ENCODE measurements around the gene ZNRD2.
A peak's percentile ranks its signal among the peaks of the same experiment; 100 is the strongest.

Gene ZNRD2

DNA sequence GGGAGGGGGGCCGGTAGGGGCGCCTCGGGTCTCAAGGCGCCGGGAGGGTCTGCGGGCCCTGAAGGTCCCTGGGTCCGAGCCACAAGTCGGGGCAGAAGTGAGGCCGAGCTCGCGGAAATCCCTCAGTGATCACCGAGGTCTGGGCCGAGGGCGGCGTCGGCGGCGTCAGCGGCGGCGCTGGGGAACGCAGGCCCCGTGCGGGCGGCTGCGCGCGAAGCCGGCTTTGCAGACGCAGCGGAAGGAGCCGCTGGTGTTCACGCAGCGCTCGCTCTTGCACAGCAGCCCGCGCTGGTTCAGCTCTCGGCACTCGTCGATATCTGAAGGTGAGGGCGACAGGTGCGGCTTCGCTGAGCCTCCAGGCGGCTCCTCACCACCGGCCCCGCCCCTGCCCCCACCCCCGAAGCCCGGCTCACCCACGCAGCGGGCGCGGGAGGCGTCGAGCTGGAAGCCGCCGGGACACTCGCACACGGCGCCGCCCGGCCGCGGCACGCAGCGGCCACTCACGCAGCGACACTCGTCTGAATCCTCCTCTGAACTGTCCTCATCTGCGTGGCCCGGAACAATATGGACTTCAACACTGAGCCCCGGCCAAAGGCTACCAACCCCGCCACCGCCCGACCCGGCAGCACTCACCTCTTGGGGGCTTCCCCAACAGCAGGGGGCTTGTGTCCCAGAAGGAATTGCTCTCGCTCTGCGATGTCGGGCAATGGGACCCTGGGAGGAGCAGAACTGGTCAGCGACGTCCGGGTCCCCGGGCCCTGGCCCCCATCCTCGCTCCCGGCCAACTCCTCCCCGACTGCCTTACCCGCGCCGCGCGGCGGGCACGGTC lies 31.1 kb upstream of the ZNRD2 start:
- H3K27ac ChIP-seq (ENCODE audit: insufficient read depth, low read depth, low read length, poor library complexity, severe bottlenecking) = no peak overlapping the region
- WGBS, 2 experiments = 6 to 7% methylated on average over 92 of the region's 92 CpGs
- peaks cover 14% of the 10 kb centered on the region for H3K36me3 ChIP-seq (ENCODE audit: control insufficient read depth, insufficient read depth, low read length)
- H3K9me3 ChIP-seq (ENCODE audit: control insufficient read depth, low read length) = no peaks in the 10 kb centered on the region
- peaks cover 11% of the 10 kb centered on the region for H3K4me1 ChIP-seq (ENCODE audit: control insufficient read depth, insufficient read depth, low read length)
- H3K27me3 ChIP-seq (ENCODE audit: control insufficient read depth, insufficient read depth, low read length, poor library complexity, severe bottlenecking) = peaks cover 59% of the 10 kb centered on the region
- peak overlapping the region; percentile 25 for H3K4me3 ChIP-seq (ENCODE audit: insufficient read depth, low read depth, low read length)

DNA sequence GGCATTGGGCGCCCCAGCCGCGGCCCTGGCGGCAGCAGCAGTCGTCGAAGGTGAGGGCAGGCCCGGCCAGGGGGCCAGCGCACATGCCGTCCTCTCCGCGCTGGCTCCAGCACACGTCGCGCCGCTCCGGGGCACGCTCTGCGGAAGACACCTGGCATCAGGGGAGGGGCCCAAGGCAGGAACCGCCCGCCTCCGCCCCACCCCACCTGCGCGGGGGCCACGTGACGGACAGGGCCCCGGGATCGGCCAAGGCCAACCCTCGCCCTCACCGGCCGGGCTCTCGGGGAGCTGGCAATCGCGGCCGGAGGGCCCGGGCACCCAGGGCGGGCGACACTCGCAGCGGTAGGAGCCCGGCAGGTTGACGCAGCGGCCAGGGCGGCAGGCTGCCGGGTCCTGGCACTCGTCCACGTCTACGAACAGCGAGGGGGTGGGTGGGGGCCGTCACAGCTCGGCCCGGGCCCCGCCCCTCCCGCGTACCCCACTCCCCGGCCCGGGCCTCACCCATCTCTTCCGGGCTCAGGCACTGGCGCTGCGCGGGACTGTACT lies 30.5 kb upstream of the ZNRD2 start:
- H3K36me3 ChIP-seq (ENCODE audit: control insufficient read depth, insufficient read depth, low read length) = peaks cover 14% of the 10 kb centered on the region
- WGBS, 2 experiments = 2% methylated on average over 60 of the region's 60 CpGs
- H3K27me3 ChIP-seq (ENCODE audit: control insufficient read depth, insufficient read depth, low read length, poor library complexity, severe bottlenecking) = peaks cover 66% of the 10 kb centered on the region
- no peak overlapping the region for H3K27ac ChIP-seq (ENCODE audit: insufficient read depth, low read depth, low read length, poor library complexity, severe bottlenecking)
- H3K9me3 ChIP-seq (ENCODE audit: control insufficient read depth, low read length) = no peaks in the 10 kb centered on the region
- peaks cover 11% of the 10 kb centered on the region for H3K4me1 ChIP-seq (ENCODE audit: control insufficient read depth, insufficient read depth, low read length)
- peak overlapping the region; percentile 38 for H3K4me3 ChIP-seq (ENCODE audit: insufficient read depth, low read depth, low read length)

DNA sequence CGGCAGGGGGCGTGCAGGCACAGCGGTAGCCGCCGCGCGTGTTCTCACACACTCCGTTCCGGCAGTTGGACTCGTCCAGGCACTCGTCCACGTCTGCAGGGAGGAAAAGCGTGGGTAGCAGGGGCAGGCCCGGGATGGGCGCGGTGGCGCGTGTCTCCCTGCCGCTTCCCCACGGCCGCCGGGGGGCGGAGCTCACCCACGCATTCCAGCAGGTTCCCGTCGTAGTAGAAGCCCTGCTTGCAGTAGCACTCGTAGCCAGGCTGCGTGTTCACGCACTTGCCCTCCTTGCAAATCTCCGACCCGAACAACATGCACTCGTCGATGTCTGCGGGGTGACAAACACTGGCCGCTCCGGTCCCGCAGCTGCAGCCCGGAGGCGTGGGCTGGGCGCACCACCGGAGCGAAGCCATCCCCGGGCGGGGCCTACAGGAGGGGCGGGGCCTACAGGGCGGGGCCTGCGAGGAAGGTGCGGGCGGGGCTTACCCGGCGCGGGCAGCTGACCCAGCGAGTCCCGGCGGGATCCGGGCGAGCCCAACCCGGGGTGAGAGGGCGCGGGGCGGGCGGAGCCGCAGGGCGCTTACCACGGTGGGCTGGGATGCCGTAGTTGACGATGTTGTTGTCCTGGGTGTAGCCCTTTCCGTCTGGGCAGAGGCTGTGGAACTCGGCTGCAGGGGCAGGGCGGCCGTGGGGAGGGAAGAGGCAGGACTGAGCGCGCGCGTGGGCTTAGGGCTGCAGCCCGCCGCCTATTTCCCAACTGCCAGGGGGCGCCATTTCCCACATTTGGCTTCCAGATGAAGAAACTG lies 29.8 kb upstream of the ZNRD2 start:
- H3K36me3 ChIP-seq (ENCODE audit: control insufficient read depth, insufficient read depth, low read length) = peaks cover 9% of the 10 kb centered on the region
- peak overlapping the region; percentile 38 for H3K4me3 ChIP-seq (ENCODE audit: insufficient read depth, low read depth, low read length)
- no peak overlapping the region for H3K27ac ChIP-seq (ENCODE audit: insufficient read depth, low read depth, low read length, poor library complexity, severe bottlenecking)
- 2% methylated on average over 78 of the region's 78 CpGs for WGBS, 2 experiments
- no peaks in the 10 kb centered on the region for H3K9me3 ChIP-seq (ENCODE audit: control insufficient read depth, low read length)
- H3K27me3 ChIP-seq (ENCODE audit: control insufficient read depth, insufficient read depth, low read length, poor library complexity, severe bottlenecking) = peaks cover 73% of the 10 kb centered on the region
- peaks cover 11% of the 10 kb centered on the region for H3K4me1 ChIP-seq (ENCODE audit: control insufficient read depth, insufficient read depth, low read length)

DNA sequence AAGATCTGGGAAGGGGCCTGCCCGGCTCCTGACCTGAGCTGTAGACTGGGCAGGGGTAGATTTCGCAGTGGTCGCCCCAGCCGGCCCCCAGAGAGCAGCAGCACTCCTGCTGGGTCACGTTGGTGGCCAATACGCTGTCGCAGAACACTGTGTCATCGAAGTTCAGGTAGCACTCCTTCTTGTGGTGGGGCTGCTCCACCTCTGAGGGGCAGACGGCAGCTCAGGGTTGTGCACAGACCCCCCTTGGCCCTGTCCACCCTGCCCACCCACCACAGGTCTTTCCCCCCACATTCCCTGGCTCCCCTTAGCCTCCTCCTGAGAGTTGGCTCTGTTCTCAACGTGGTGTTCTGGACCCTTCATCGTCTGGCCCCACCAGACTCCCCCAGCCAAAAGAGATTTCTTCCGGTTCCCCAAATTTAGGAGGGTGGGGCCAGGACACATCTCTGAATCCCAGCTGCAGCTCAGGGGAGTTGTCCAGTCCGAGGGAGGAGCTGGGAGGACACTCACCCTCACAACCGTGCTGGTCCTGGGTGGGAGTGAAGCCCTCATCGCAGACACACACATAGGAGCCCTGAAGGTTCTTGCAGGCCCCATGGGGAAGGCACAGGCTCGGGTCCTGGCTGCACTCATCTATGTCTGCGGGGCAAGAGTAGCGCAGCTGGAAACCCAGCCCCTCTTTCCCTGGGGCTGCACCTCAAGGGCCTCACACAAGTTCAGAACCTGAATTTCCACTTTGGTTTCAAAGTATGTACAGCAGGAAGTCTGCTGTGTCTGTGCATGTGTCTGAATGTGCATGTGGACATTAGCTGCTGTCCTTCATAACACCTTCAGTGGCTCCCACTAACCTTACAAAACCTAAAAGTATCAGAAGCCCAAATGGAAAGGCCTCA lies 28.9 kb upstream of the ZNRD2 start:
- Histone ChIP-seq H3K4me3 (ENCODE audit: insufficient read depth, low read depth, low read length) (peak overlapping the region; percentile 38), H3K27ac (ENCODE audit: insufficient read depth, low read depth, low read length, poor library complexity, severe bottlenecking) (no peak overlapping the region), H3K36me3 (ENCODE audit: control insufficient read depth, insufficient read depth, low read length) (peaks cover 9% of the 10 kb centered on the region), H3K4me1 (ENCODE audit: control insufficient read depth, insufficient read depth, low read length) (peaks cover 11% of the 10 kb centered on the region), H3K27me3 (ENCODE audit: control insufficient read depth, insufficient read depth, low read length, poor library complexity, severe bottlenecking) (peaks cover 81% of the 10 kb centered on the region), H3K9me3 (ENCODE audit: control insufficient read depth, low read length) (no peaks in the 10 kb centered on the region)
- 55% methylated on average over 18 of the region's 18 CpGs for WGBS, 2 experiments

DNA sequence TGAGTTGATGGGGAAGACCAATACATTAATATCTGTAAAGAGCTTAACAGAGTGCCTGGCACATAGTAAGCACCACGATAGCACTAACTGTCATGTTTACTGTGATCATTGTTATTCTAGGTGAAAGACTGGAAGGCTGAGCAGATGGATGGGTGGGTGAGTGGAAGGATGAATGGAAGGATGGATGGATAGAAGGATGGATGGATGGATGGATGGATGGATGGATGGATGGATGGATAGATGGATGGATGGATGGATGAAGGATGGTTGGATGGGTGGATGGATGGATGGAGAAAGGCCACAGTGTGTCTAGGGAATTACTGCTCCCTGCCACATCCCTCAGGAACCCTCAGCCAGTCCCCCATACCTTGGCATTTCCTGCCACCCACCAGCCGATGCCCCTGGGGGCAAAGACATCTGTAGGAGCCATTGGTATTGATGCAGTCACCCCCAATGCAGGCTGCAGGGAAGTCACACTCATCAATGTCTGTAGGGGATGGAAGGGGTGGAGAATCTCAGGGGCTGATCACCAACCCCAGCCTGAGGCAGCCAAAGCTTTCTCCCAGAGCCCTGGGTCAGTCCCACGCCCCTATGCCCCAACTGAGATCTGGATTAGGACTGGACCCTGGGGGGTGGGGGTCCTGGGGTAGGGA lies 27.4 kb upstream of the ZNRD2 start:
- peaks cover 88% of the 10 kb centered on the region for H3K27me3 ChIP-seq (ENCODE audit: control insufficient read depth, insufficient read depth, low read length, poor library complexity, severe bottlenecking)
- peaks cover 4% of the 10 kb centered on the region for H3K36me3 ChIP-seq (ENCODE audit: control insufficient read depth, insufficient read depth, low read length)
- 93% methylated on average over 3 of the region's 3 CpGs for WGBS, 2 experiments
- no peaks in the 10 kb centered on the region for H3K9me3 ChIP-seq (ENCODE audit: control insufficient read depth, low read length)
- peaks cover 11% of the 10 kb centered on the region for H3K4me1 ChIP-seq (ENCODE audit: control insufficient read depth, insufficient read depth, low read length)
- H3K4me3 ChIP-seq (ENCODE audit: insufficient read depth, low read depth, low read length) = no peak overlapping the region
- no peak overlapping the region for H3K27ac ChIP-seq (ENCODE audit: insufficient read depth, low read depth, low read length, poor library complexity, severe bottlenecking)

DNA sequence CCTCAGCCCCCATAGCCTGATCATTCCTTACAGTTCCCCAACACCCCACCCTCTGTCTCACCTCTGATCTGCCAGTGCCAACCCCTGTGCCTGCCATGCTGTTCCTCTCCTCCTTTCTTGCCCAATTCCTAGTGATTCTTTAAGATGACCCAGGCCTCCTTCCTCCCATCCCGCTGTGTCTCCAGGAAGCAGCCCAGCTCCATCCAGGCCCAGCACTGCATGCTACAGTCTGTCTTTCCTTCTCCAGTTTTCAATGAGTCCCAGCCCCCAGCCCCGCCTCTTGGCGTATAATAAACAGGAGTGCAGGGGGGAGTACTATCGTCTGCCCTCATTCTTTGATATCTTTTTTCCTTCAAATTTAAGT lies 24.4 kb upstream of the ZNRD2 start:
- 48% methylated on average over 4 of the region's 4 CpGs for WGBS, 2 experiments
- Histone ChIP-seq H3K9me3 (ENCODE audit: control insufficient read depth, low read length) (no peaks in the 10 kb centered on the region), H3K4me1 (ENCODE audit: control insufficient read depth, insufficient read depth, low read length) (no peaks in the 10 kb centered on the region), H3K36me3 (ENCODE audit: control insufficient read depth, insufficient read depth, low read length) (no peaks in the 10 kb centered on the region), H3K27me3 (ENCODE audit: control insufficient read depth, insufficient read depth, low read length, poor library complexity, severe bottlenecking) (peaks cover 77% of the 10 kb centered on the region), H3K4me3 (ENCODE audit: insufficient read depth, low read depth, low read length) (peak overlapping the region; percentile 42), H3K27ac (ENCODE audit: insufficient read depth, low read depth, low read length, poor library complexity, severe bottlenecking) (no peak overlapping the region)

DNA sequence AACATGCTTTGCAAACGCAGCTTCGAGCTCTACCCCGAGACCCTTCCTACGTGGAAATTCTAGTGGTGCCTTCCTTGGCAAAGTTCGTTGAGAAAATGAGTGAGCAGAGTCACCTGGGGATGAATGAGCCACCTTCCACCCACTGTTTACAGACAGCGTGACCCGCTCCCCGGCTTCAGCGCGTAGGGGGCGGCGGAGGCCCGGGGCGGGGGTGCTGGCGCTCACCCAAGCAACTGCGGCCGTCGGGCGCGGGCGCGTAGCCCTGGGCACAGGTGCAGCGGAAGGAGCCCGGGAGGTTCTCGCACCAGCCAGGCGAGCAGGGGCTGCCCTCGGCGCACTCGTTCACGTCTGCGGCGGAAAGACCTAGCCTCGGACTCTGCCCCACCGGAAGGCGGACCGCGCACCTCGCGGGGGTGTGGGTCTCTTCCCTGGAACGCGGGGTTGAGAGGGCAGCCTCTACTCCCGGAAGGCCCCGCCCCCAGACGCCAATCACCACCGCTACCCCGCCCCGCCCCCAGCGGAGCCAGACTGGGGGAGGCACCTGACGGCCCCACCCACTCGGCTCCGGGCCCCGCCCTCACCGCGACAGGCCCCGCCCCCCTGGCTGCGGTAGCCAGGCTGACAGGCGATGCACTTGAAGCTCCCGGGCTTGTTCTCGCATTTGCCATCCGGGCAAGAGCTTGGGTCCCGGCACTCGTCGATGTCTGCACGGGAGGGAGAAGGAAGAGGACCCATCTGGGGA lies 23.9 kb upstream of the ZNRD2 start:
- H3K27ac ChIP-seq (ENCODE audit: insufficient read depth, low read depth, low read length, poor library complexity, severe bottlenecking) = no peak overlapping the region
- H3K27me3 ChIP-seq (ENCODE audit: control insufficient read depth, insufficient read depth, low read length, poor library complexity, severe bottlenecking) = peaks cover 71% of the 10 kb centered on the region
- H3K9me3 ChIP-seq (ENCODE audit: control insufficient read depth, low read length) = no peaks in the 10 kb centered on the region
- 4% methylated on average over 64 of the region's 64 CpGs for WGBS, 2 experiments
- no peaks in the 10 kb centered on the region for H3K4me1 ChIP-seq (ENCODE audit: control insufficient read depth, insufficient read depth, low read length)
- H3K36me3 ChIP-seq (ENCODE audit: control insufficient read depth, insufficient read depth, low read length) = no peaks in the 10 kb centered on the region
- peak overlapping the region; percentile 42 for H3K4me3 ChIP-seq (ENCODE audit: insufficient read depth, low read depth, low read length)

DNA sequence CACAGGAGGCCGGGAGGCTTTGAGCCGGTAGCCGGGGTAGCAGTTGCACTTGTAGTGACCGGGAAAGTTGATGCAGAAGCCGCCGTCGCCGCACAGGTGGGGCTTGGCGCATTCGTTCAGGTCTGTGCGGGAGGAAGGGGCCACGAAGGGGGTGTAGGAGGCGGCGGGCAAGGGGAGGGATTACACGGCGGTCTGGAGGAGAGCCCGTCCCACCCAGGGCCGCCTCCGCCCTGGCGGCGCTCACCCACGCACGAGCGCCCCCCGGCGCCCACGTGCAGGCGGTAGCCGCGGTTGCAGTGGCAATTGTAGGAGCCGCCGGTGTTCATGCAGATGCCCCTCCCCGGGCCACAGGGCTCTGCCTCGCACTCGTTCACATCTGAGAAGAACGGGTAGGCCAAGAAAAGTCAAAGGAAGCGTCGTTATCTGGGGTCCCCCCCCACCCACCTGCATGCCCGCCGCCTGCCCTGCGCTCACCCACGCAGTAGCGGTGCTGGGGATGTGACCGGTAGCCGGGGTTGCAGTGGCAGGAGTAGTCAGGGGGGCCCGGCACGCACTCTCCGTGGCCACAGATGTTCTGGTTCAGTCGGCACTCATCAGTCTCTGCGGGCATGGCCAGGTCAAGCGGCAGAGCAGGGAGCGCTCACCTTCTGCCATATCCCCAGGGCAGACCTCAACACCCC lies 22.7 kb upstream of the ZNRD2 start:
- peaks cover 67% of the 10 kb centered on the region for H3K27me3 ChIP-seq (ENCODE audit: control insufficient read depth, insufficient read depth, low read length, poor library complexity, severe bottlenecking)
- no peaks in the 10 kb centered on the region for H3K9me3 ChIP-seq (ENCODE audit: control insufficient read depth, low read length)
- 60 to 65% methylated on average over 52 of the region's 52 CpGs for WGBS, 2 experiments
- no peak overlapping the region for H3K27ac ChIP-seq (ENCODE audit: insufficient read depth, low read depth, low read length, poor library complexity, severe bottlenecking)
- no peaks in the 10 kb centered on the region for H3K36me3 ChIP-seq (ENCODE audit: control insufficient read depth, insufficient read depth, low read length)
- H3K4me3 ChIP-seq (ENCODE audit: insufficient read depth, low read depth, low read length) = no peak overlapping the region
- H3K4me1 ChIP-seq (ENCODE audit: control insufficient read depth, insufficient read depth, low read length) = peaks cover 2% of the 10 kb centered on the region

All from ectodermal cell (in vitro differentiated cells).